DMS53 treated with DMSO at 0.1 percent for 48 hours (cell line): ENCODE measurements around the gene GCDH.

Experiments used
- DNase-seq: peaks from one replicate; lab custom pipeline; 2025; ENCODE audit not compliant: unreplicated experiment; lab: John Stamatoyannopoulos, UW

GCDH gene

GRCh38 chr19:12938779-12939601, 48.0 kb downstream of the GCDH start:
- DNase-seq: no peak

GRCh38 chr19:12939975-12940423, 49.0 kb downstream of the GCDH start:
- DNase-seq: no peak

GRCh38 chr19:12940897-12941296, 49.9 kb downstream of the GCDH start:
- DNase-seq: no peak

- DNase-seq: no peak
Measured at GRCh38 chr19:12943437-12944044, 52.6 kb downstream of the GCDH start.

GRCh38 chr19:12944104-12944674, 53.2 kb downstream of the GCDH start:
- no peak for DNase-seq

GRCh38 chr19:12945479-12946091, 54.6 kb downstream of the GCDH start, which contains the start of gene RAD23A:
TSS of gene RAD23A (plus strand) at chr19:12945862. CDS start at chr19:12945949, 87 bp downstream.
- peak; percentile 85 for DNase-seq

GRCh38 chr19:12946092-12946721, 55.2 kb downstream of the GCDH start:
- peak; percentile 22 for DNase-seq

GRCh38 chr19:12946731-12947496, 56.0 kb downstream of the GCDH start:
- DNase-seq: no peak

GRCh38 chr19:12947702-12948611, 57.0 kb downstream of the GCDH start:
- DNase-seq: no peak

- no peak for DNase-seq
Measured at GRCh38 chr19:12948612-12949362, 57.8 kb downstream of the GCDH start.
